HepG2 (cell line): ENCODE measurements around the gene KLF16. TPM values are rescaled to one million over a fixed set of nuclear protein-coding genes. Genes with fewer than 3 reads are reported as not detected.

ENCODE experiments used
- ARID4A ChIP-seq: sonication (generic); formaldehyde crosslinking; IDR thresholded peaks from 2 replicates; pipeline ENCODE4 v1.5.0; 2020; ENCODE audit warnings: mild to moderate bottlenecking, missing genetic modification reagents, borderline replicate concordance
- HMGXB4 ChIP-seq, 2 experiments: sonication (generic) in 1 of 2; formaldehyde crosslinking in 1 of 2; IDR thresholded peaks; 2 replicates each; pipeline versions ENCODE4 v1.4.0 to v1.6.1; 2018 to 2020; ENCODE audit warnings: missing genetic modification reagents in 2 of 2, borderline replicate concordance in 1 of 2, low read depth in 1 of 2, mild to moderate bottlenecking in 1 of 2, missing biosample characterization in 1 of 2
- PHF20 ChIP-seq: sonication (generic); formaldehyde crosslinking; IDR thresholded peaks from 2 replicates; pipeline ENCODE4 v1.5.0; 2020; ENCODE audit warnings: mild to moderate bottlenecking, missing genetic modification reagents
- PLSCR1 ChIP-seq: sonication (generic); formaldehyde crosslinking; IDR thresholded peaks from 2 replicates; pipeline ENCODE4 v1.5.0; 2020; ENCODE audit warnings: missing genetic modification reagents, mild to moderate bottlenecking, borderline replicate concordance
- RXRB ChIP-seq: IDR thresholded peaks from 2 replicates; pipeline ENCODE4 v1.6.1; 2016; ENCODE audit warnings: borderline replicate concordance, missing genetic modification reagents, missing compliant biosample characterization
- ZBTB10 ChIP-seq: sonication (generic); formaldehyde crosslinking; IDR thresholded peaks from 2 replicates; pipeline ENCODE4 v1.4.0; 2020; ENCODE audit warnings: missing genetic modification reagents, borderline replicate concordance
- ZHX2 ChIP-seq, 2 experiments: sonication (generic) in 1 of 2; formaldehyde crosslinking in 1 of 2; IDR thresholded peaks; 2 replicates each; pipeline versions ENCODE4 v1.6.1 to v1.9.0; 2014 to 2022; ENCODE audit warnings: antibody characterized with exemption in 1 of 2, borderline replicate concordance in 1 of 2, inconsistent platforms in 1 of 2, low read depth in 1 of 2, missing genetic modification reagents in 1 of 2
- ZNF30 ChIP-seq: sonication (generic); formaldehyde crosslinking; IDR thresholded peaks from 2 replicates; pipeline ENCODE4 v1.5.0; 2020; ENCODE audit warnings: mild to moderate bottlenecking, missing genetic modification reagents
- ZNF777 ChIP-seq: sonication (generic); formaldehyde crosslinking; IDR thresholded peaks from 2 replicates; pipeline ENCODE4 v1.4.0; 2020; ENCODE audit warnings: missing genetic modification reagents
- polyA plus RNA-seq, 8 experiments: library from polyadenylated mRNA; depleted of rRNA in 3 of 8; stranded (reverse) in 7 of 8; unstranded in 1 of 8; fragments of >200 nt; fragmentation: Illumina TruSeq in 4 of 8; extraction: Trizol in 4 of 8; gene quantifications; 2 replicates each; pipeline versions ENCODE4 v1.2.1 to v1.2.3, GENCODE V29; 2011 to 2016; ENCODE audit warnings: low read depth in 4 of 8, missing spikeins in 1 of 8, mixed read lengths in 1 of 8; ENCODE audit not compliant: insufficient read depth in 1 of 8
- total RNA-seq, 5 experiments: library from RNA; depleted of rRNA; stranded (reverse); fragments of >200 nt; fragmentation: Illumina TruSeq; extraction: Trizol; gene quantifications; 2 replicates each; pipeline ENCODE4 v1.2.3, GENCODE V29; 2016; ENCODE audit warnings: low read depth in 1 of 5

The KLF16 gene
- total and polyA plus RNA-seq, 2 of the 13 experiments (the other 11 are each of a cell fraction or from before 2014, with no cell fraction given): 3.5 to 6.7 TPM

GRCh38 chr19:1856698-1857603 is 6.4 kb downstream of the KLF16 start (continued):
- no peak for TF ChIP-seq ZHX2 (IDR thresholded peaks at IDR 0.05; ENCODE audit: low read depth)
- no peak for TF ChIP-seq ZHX2 (CRISPR knock-in tag; IDR thresholded peaks at IDR 0.05; ENCODE audit: borderline replicate concordance)
- TF ChIP-seq ZBTB10 (CRISPR knock-in tag): no peak
- TF ChIP-seq ZNF777 (CRISPR knock-in tag): no peak
- 0 out of 4 replicates have a peak, but pooled peaks of 1 of the 2 experiments have one; percentile 22 for TF ChIP-seq HMGXB4 (CRISPR knock-in tag; IDR thresholded peaks at IDR 0.05; ENCODE audit: borderline replicate concordance in 1 of 2, low read depth in 1 of 2)
- TF ChIP-seq ZNF30 (CRISPR knock-in tag): no peak
- TF ChIP-seq RXRB (CRISPR knock-in tag): peak; percentile 98
- TF ChIP-seq PHF20 (CRISPR knock-in tag): no peak
- TF ChIP-seq PLSCR1 (CRISPR knock-in tag): no peak
- TF ChIP-seq ARID4A (CRISPR knock-in tag): peak; percentile 42; the same call in 1 of the 2 replicates
